Measurements from ENCODE around the gene DPP7. TPM values are rescaled to one million over a fixed set of nuclear protein-coding genes. Genes with fewer than 3 reads are reported as not detected.

Gene DPP7
- total RNA-seq, 6 donors from 2014 or later = 108 to 394 (median 229) TPM

DNA sequence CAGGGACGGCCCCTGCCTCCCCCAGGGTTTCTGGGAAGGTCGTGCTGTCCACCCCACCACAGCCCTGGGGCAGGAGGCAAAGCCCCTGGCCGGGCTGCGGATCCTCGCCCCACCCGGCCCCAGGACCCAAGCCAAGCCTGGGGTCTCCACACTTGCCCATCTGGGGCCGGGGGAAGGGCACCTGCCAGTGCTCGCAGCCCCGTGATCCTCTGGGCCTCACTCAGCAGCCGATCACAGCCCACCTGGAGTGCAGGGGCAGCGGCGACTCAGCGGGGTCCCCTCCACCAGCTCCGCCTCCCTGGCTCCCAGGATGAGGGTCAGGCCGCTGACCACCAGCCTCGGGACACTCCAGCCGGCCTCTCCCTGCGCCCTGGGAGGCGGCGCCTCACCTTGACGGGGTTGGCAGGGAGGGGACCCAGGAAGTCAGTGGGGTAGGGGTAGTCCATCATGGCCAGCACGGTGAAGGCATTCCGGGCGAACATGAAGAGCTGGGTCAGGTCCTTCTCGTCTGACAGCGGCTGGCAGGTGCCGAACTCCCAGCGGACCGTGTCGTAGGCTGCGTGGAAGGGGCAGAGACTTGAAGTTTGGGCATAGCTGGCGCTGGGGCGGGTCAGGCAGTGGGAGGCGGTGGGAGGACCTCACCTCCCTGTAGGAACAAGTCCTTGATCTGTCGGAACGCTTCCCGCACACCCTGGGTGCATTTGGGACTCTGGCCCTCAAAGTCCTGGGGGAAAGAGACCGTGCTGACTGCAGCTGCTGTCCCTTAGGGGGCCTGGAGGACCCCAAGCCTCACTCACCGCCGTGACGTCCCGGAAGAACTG lies 1.8 kb downstream of the DPP7 start:
- ATAC-seq (ENCODE audit: low FRiP score in 2 of 2) (no peak), DNase-seq (peak in 1 of 2 donors; percentile 68)
- Histone ChIP-seq H3K9me3 (no peaks in the 10 kb centered on the region), H3K4me1 (peaks cover 13 to 25% (median 14%) of the 10 kb centered on the region in 4 donors), H3K27me3 (no peaks in the 10 kb centered on the region), H3K27ac (no peak overlapping the region), H3K4me3 (no peak overlapping the region), H3K36me3 (peaks cover 9 to 54% (median 44%) of the 10 kb centered on the region in 4 donors)
- TF ChIP-seq, protein P1, sequence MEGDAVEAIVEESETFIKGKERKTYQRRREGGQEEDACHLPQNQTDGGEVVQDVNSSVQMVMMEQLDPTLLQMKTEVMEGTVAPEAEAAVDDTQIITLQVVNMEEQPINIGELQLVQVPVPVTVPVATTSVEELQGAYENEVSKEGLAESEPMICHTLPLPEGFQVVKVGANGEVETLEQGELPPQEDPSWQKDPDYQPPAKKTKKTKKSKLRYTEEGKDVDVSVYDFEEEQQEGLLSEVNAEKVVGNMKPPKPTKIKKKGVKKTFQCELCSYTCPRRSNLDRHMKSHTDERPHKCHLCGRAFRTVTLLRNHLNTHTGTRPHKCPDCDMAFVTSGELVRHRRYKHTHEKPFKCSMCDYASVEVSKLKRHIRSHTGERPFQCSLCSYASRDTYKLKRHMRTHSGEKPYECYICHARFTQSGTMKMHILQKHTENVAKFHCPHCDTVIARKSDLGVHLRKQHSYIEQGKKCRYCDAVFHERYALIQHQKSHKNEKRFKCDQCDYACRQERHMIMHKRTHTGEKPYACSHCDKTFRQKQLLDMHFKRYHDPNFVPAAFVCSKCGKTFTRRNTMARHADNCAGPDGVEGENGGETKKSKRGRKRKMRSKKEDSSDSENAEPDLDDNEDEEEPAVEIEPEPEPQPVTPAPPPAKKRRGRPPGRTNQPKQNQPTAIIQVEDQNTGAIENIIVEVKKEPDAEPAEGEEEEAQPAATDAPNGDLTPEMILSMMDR (IDR thresholded peaks at IDR 0.05) = no peak
- no peak for TF ChIP-seq POLR2A (IDR thresholded peaks at IDR 0.05)
- WGBS, 2 donors = 94 to 96% methylated on average over 23 to 35 of the region's 42 CpGs

DNA sequence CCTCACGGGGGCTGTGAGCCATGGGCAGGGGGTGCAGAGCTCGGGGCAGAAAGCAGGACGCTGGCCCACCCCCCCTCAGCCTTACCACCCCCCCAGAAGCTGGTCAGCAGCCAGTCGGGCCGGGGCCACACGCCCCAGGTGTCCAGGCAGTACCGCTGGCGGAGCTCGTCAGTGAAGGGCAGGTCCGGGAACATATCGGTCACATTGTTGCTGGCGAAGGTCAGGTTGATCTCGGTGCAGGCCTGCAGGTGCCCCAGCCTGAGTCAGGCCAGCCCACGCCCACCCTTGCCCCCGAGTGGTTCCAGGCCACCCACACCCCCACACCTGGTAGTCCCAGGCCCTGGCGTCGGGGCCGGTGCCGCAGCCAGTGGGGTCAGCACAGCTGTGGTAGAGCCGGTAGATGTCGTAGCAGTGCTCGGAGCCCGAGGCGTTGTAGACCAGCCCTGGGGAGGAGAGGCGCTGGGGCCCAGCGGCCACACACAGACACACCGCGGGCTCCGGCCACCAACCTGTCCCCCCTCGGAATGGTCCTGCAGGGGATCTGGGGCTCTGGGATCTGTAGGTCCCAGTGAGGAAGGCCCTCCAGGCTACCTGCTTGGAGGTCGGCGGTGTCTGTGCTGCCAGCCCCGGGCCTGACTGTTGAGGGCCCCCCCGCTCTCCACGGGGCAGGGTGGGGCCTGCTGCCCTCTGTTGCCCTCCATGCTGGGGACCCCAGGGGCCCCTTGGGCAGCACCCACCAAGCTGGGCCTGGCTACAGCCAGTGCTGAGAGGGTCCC lies 2.6 kb downstream of the DPP7 start:
- DNase-seq = peak in 1 of 2 donors; percentile 82
- H3K36me3 ChIP-seq = peaks cover 12 to 62% (median 52%) of the 10 kb centered on the region in 4 donors

DNA sequence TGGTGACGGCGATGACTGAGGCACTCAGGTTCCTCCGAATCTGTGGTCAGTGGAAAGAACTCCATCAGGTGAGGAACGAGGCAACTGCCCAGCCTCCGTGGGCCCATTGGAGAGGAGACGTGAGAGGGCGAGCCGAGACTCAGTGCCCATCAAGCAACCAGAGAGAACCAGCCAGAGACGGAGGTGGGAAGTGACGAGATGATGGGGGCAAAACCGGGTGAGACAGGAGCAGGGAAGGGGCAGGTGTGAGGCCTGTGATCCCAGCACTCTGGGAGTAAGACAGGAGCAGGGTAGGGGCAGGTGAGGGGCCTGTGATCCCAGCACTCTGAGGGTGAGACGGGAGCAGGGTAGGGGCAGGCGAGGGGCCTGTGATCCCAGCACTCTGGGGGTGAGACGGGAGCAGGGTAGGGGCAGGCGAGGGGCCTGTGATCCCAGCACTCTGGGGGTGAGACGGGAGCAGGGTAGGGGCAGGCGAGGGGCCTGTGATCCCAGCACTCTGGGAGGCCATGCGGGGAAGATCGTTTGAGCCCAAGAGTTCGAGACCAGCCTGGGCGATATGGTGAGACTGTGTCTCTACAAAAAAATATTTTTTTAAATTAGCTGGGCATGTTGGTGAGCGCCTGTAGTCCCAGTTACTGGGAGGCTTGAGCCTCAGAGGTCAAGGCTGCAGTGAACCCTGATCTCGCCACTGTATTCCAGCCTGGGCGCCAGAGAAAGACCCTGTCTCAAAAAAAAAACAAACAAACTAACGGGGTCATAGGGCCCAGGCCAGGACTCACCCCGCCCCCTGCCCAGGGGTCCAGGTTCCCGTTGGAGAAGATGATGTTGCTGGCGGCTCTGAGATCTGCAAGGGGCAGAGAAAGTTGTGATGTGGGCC lies 3.4 kb downstream of the DPP7 start:
- Histone ChIP-seq H3K36me3 (peaks cover 12 to 70% (median 59%) of the 10 kb centered on the region in 4 donors), H3K4me3 (no peak overlapping the region), H3K4me1 (peaks cover 13 to 25% (median 14%) of the 10 kb centered on the region in 4 donors), H3K27me3 (no peaks in the 10 kb centered on the region), H3K9me3 (no peaks in the 10 kb centered on the region), H3K27ac (no peak overlapping the region)
- no peak for ATAC-seq (ENCODE audit: low FRiP score in 2 of 2)
- peak in 1 of 2 donors; percentile 52 for DNase-seq
- TF ChIP-seq, protein P1 (IDR thresholded peaks at IDR 0.05) = no peak
- TF ChIP-seq EP300 (IDR thresholded peaks at IDR 0.05) (no peak), POLR2A (IDR thresholded peaks at IDR 0.05) (no peak)
- 90 to 92% methylated on average over 25 to 28 of the region's 28 CpGs for WGBS, 2 donors

More for the DNA sequence above, 2.6 kb downstream of the DPP7 start:
- TF ChIP-seq EP300 (IDR thresholded peaks at IDR 0.05) (no peak), POLR2AphosphoS5 (IDR thresholded peaks at IDR 0.05) (no peak), POLR2A (IDR thresholded peaks at IDR 0.05) (no peak)
- TF ChIP-seq, protein P1 (IDR thresholded peaks at IDR 0.05) = no peak
- ATAC-seq (ENCODE audit: low FRiP score in 2 of 2) = no peak
- Histone ChIP-seq H3K27me3 (no peaks in the 10 kb centered on the region), H3K4me3 (no peak overlapping the region), H3K27ac (no peak overlapping the region), H3K4me1 (peaks cover 13 to 25% (median 14%) of the 10 kb centered on the region in 4 donors), H3K9me3 (no peaks in the 10 kb centered on the region)
- WGBS, 2 donors = 89 to 91% methylated on average over 11 to 21 of the region's 35 CpGs

DNA sequence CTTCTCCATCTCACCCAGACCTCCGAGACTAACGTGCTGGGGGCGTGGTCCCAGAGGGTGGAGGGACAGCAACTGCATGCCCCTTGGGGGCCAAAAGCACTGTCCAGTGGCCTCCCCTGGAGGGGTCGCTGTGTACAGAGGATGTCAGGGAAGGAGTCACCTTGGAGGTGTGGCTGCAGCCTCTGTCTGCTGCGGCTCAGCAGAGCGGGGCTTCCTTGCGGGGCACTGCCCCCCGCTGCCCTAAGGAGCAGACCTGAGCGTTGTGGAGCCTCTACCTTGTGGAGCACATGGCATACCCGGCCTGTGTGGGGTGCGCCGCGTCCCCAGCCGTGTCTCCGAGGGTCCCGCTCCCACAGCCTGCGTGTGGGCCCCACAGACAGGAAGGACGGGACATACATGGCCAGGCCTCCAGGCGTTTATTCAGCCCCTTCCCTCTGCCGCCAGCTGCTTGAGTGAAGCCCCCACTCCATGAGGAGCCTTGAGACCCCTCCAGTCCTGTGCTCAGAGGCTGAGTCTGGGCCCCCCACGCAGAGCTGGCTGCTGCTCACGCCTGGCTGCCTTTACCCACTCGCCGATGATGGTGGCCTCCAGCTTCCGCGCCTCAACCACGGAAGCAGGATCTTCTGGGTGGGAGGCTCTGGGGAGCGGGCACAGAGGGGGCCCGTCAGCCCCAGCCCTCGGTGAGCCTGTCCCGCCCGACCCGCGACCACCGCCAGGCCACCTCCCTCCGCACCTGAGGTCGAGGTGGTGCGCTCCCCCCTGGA lies 4.2 kb downstream of the DPP7 start:
- H3K4me3 ChIP-seq = no peak overlapping the region
- peaks cover 12 to 78% (median 67%) of the 10 kb centered on the region in 4 donors for H3K36me3 ChIP-seq
- ATAC-seq (ENCODE audit: low FRiP score in 2 of 2) (no peak), DNase-seq (no peak)
- H3K27ac ChIP-seq = no peak overlapping the region
- H3K9me3 ChIP-seq = no peaks in the 10 kb centered on the region
- 94 to 96% methylated on average over 21 to 36 of the region's 38 CpGs for WGBS, 2 donors
- no peaks in the 10 kb centered on the region for H3K27me3 ChIP-seq
- TF ChIP-seq POLR2A (IDR thresholded peaks at IDR 0.05) = no peak
- H3K4me1 ChIP-seq = peaks cover 12 to 22% (median 13%) of the 10 kb centered on the region in 4 donors

All from upper lobe of left lung (tissue), 6 donors.